Amniotic stem cell (primary cell): ENCODE measurements around the gene ZNF76.

Experiments used
- DNase-seq: peaks from one replicate; lab custom pipeline; 2025; lab: John Stamatoyannopoulos, UW

ZNF76 gene

GRCh38 chr6:35267897-35268296 is 8.4 kb downstream of the ZNF76 start:
- no peak for DNase-seq

- DNase-seq = no peak
These were observed 12.5 kb downstream of the ZNF76 start for GRCh38 chr6:35272005-35272404.

GRCh38 chr6:35273822-35274559 is 14.5 kb downstream of the ZNF76 start:
- DNase-seq = no peak

GRCh38 chr6:35275744-35276260 is 16.3 kb downstream of the ZNF76 start:
- DNase-seq = no peak

- no peak for DNase-seq
These were observed 19.2 kb downstream of the ZNF76 start for GRCh38 chr6:35278708-35279107.

GRCh38 chr6:35280903-35281302 is 21.4 kb downstream of the ZNF76 start:
- no peak for DNase-seq

- no peak for DNase-seq
These were observed 22.9 kb downstream of the ZNF76 start for GRCh38 chr6:35282472-35282871.

- DNase-seq = no peak
These were observed 23.8 kb downstream of the ZNF76 start for GRCh38 chr6:35283361-35283760.

- DNase-seq = no peak
These were observed 28.3 kb downstream of the ZNF76 start for GRCh38 chr6:35287671-35288396.

- no peak for DNase-seq
These were observed 29.3 kb downstream of the ZNF76 start for GRCh38 chr6:35288834-35289233.

GRCh38 chr6:35291491-35291890 is 32.0 kb downstream of the ZNF76 start:
- no peak for DNase-seq

- no peak for DNase-seq
These were observed 33.0 kb downstream of the ZNF76 start for GRCh38 chr6:35292494-35292893.

- DNase-seq = no peak
These were observed 34.1 kb downstream of the ZNF76 start for GRCh38 chr6:35293681-35294080.

- no peak for DNase-seq
These were observed 34.9 kb downstream of the ZNF76 start for GRCh38 chr6:35294308-35294945.

- no peak for DNase-seq
These were observed 35.5 kb downstream of the ZNF76 start for GRCh38 chr6:35295036-35295435.

GRCh38 chr6:35295521-35296315 is 36.2 kb downstream of the ZNF76 start:
- no peak for DNase-seq

- DNase-seq = no peak
These were observed 37.5 kb downstream of the ZNF76 start for GRCh38 chr6:35296931-35297600.

GRCh38 chr6:35297601-35298481 is 38.3 kb downstream of the ZNF76 start, which contains the start of gene DEF6:
Gene DEF6 (plus strand): TSS chr6:35297818. CDS start chr6:35297857, 39 bp downstream.
- DNase-seq = no peak

GRCh38 chr6:35298625-35299140 is 39.1 kb downstream of the ZNF76 start:
- no peak for DNase-seq

GRCh38 chr6:35299674-35300073 is 40.1 kb downstream of the ZNF76 start:
- no peak for DNase-seq
